Kidney (tissue), 14 donors: ENCODE results near the gene IFNL2. TPM values are rescaled to one million over a fixed set of nuclear protein-coding genes. Genes with fewer than 3 reads are reported as not detected.

Experiments
- DNase-seq, 5 donors: peaks; one replicate each; pipeline ENCODE4 v3.0.0-alpha.2; 2013 to 2020
- FAIRE-seq: peaks from 2 replicates; lab custom pipeline; 2012; peaks lifted over from hg19 to GRCh38; lab: Jason Lieb, UNC
- H3K27ac ChIP-seq, 2 donors: one replicate each; pipeline ENCODE4 v1.7.0; 2013; ENCODE audit warnings: low read depth in 2 of 2, low read length in 2 of 2, inconsistent platforms in 1 of 2
- H3K27me3 ChIP-seq: one replicate; pipeline ENCODE4 v1.7.1; 2013; ENCODE audit warnings: low read length, inconsistent platforms; ENCODE audit not compliant: control insufficient read depth, insufficient read depth
- H3K36me3 ChIP-seq, 3 donors: one replicate each; pipeline versions ENCODE4 v1.7.0 to v1.7.1; 2013; ENCODE audit warnings: low read length in 3 of 3, control low read depth in 1 of 3, inconsistent platforms in 1 of 3; ENCODE audit not compliant: insufficient read depth in 3 of 3, control insufficient read depth in 2 of 3
- H3K4me1 ChIP-seq, 3 donors: one replicate each; pipeline versions ENCODE4 v1.7.0 to v1.7.1; 2013; ENCODE audit warnings: low read length in 3 of 3, inconsistent platforms in 1 of 3, low read depth in 1 of 3; ENCODE audit not compliant: control insufficient read depth in 2 of 3, insufficient read depth in 2 of 3
- H3K4me3 ChIP-seq, 3 donors: one replicate each; pipeline versions ENCODE4 v1.7.0 to v1.8.1; 2013; ENCODE audit warnings: low read length in 3 of 3, control low read depth in 1 of 3, inconsistent platforms in 1 of 3
- H3K9ac ChIP-seq, 3 donors: one replicate each; pipeline versions ENCODE4 v1.7.0 to v1.7.1; 2013; ENCODE audit warnings: low read length in 3 of 3, control low read depth in 1 of 3, inconsistent platforms in 1 of 3
- H3K9me3 ChIP-seq, 3 donors: one replicate each; pipeline versions ENCODE4 v1.7.0 to v1.7.1; 2013; ENCODE audit warnings: low read length in 3 of 3, control low read depth in 1 of 3, inconsistent platforms in 1 of 3; ENCODE audit not compliant: control insufficient read depth in 2 of 3, insufficient read depth in 1 of 3
- intact Hi-C: fragments of 100-400 bp; cut with DNase I; formaldehyde crosslinking; loops from one replicate; pipeline ENCODE4 v1.11.1; 2022
- polyA plus RNA-seq: library from polyadenylated mRNA; stranded (reverse); fragments of 350-450 nt; fragmentation: Illumina TruSeq; extraction: RNeasy Lipid Tissue Mini Kit (QIAGEN cat#74804); gene quantifications from one replicate; pipeline ENCODE4 v1.2.3, GENCODE V29; 2014; ENCODE audit warnings: low read depth, low replicate concordance; ENCODE audit not compliant: insufficient read depth
- total RNA-seq: library from RNA; stranded (reverse); fragmentation: NEBNext Ultra II Directional; extraction: Animal tissue kit (Norgen Biotek cat#: 25700); gene quantifications from one replicate; pipeline ENCODE4 v1.2.1, GENCODE V29; 2021
- TF ChIP-seq, protein P1 (sequence below): IDR thresholded peaks from 3 replicates; pipeline ENCODE4 v1.5.1; 2012; ENCODE audit warnings: mild to moderate bottlenecking, moderate library complexity, borderline replicate concordance; ENCODE audit not compliant: insufficient read depth; ENCODE audit errors: extremely low read depth
- donor health status: control.
- donor health status: control.
- donor health status: control.
- donor health status: control.
- donor health status: control.
- donor health status: DM: yes; HTN: yes; CAD: no.
- donor health status: Normal renal cell carcinoma (clear cell type).

Gene IFNL2
- total and polyA plus RNA-seq, 2 donors from 2014 or later: not detected

GRCh38 chr19:39251846-39252245 is 16.4 kb upstream of the IFNL2 start:
- H3K4me3 ChIP-seq: no peak overlapping the region
- intact Hi-C loops: no loop called here
- no peaks in the 10 kb centered on the region for H3K36me3 ChIP-seq
- FAIRE-seq: no peak
- H3K9ac ChIP-seq: no peak overlapping the region
- H3K9me3 ChIP-seq: no peaks in the 10 kb centered on the region
- no peak for DNase-seq
- H3K27me3 ChIP-seq: peaks cover 18% of the 10 kb centered on the region
- H3K27ac ChIP-seq: no peak overlapping the region
- peaks cover 0 to 2% (median 0%) of the 10 kb centered on the region in 3 donors for H3K4me1 ChIP-seq
- TF ChIP-seq, protein P1, sequence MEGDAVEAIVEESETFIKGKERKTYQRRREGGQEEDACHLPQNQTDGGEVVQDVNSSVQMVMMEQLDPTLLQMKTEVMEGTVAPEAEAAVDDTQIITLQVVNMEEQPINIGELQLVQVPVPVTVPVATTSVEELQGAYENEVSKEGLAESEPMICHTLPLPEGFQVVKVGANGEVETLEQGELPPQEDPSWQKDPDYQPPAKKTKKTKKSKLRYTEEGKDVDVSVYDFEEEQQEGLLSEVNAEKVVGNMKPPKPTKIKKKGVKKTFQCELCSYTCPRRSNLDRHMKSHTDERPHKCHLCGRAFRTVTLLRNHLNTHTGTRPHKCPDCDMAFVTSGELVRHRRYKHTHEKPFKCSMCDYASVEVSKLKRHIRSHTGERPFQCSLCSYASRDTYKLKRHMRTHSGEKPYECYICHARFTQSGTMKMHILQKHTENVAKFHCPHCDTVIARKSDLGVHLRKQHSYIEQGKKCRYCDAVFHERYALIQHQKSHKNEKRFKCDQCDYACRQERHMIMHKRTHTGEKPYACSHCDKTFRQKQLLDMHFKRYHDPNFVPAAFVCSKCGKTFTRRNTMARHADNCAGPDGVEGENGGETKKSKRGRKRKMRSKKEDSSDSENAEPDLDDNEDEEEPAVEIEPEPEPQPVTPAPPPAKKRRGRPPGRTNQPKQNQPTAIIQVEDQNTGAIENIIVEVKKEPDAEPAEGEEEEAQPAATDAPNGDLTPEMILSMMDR: no peak

DNA sequence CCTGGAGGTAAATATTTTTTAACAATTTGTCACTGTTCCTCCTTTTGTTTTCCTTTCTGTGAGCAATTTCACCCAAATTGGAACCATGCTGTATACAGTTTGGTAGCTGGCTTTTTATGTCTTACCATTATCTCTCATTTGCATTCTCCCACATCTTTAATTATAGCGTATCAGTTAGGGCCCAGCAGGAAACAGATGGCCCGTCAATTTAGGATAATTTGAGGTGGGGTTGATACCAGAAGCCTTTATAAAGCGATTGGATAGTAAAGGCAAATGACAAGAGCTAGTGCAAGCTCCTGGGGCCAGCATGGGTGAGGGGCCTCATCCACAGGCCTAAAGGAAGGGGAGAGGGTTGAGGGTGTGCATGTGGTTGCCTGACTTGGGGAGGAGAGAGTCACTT is 15.7 kb upstream of the IFNL2 start:
- no peak overlapping the region for H3K9ac ChIP-seq
- no peak overlapping the region for H3K27ac ChIP-seq
- no peak overlapping the region for H3K4me3 ChIP-seq
- peaks cover 15% of the 10 kb centered on the region for H3K27me3 ChIP-seq
- intact Hi-C loops: no loop called here
- H3K4me1 ChIP-seq: peaks cover 0 to 2% (median 0%) of the 10 kb centered on the region in 3 donors
- no peak for FAIRE-seq
- DNase-seq: no peak
- H3K36me3 ChIP-seq: no peaks in the 10 kb centered on the region
- no peaks in the 10 kb centered on the region for H3K9me3 ChIP-seq
- TF ChIP-seq, protein P1: no peak

GRCh38 chr19:39253374-39254149 is 14.6 kb upstream of the IFNL2 start:
- FAIRE-seq (no peak), DNase-seq (no peak)
- Histone ChIP-seq H3K27ac (no peak overlapping the region), H3K9me3 (no peaks in the 10 kb centered on the region), H3K36me3 (no peaks in the 10 kb centered on the region), H3K4me1 (no peaks in the 10 kb centered on the region), H3K27me3 (peaks cover 10% of the 10 kb centered on the region), H3K9ac (no peak overlapping the region), H3K4me3 (no peak overlapping the region)
- TF ChIP-seq, protein P1: no peak
- intact Hi-C loops: no loop called here
